HG03108 (cell line): ENCODE results near the gene TXN.
A peak's percentile ranks its signal among the peaks of the same experiment; 100 is the strongest.

ENCODE experiments used
- ATAC-seq: cut with Tn5 transposase; IDR thresholded peaks from one replicate; pipeline ENCODE4 v1.9.1; 2021; ENCODE audit warnings: moderate library complexity; ENCODE audit not compliant: unreplicated experiment

The TXN gene

DNA sequence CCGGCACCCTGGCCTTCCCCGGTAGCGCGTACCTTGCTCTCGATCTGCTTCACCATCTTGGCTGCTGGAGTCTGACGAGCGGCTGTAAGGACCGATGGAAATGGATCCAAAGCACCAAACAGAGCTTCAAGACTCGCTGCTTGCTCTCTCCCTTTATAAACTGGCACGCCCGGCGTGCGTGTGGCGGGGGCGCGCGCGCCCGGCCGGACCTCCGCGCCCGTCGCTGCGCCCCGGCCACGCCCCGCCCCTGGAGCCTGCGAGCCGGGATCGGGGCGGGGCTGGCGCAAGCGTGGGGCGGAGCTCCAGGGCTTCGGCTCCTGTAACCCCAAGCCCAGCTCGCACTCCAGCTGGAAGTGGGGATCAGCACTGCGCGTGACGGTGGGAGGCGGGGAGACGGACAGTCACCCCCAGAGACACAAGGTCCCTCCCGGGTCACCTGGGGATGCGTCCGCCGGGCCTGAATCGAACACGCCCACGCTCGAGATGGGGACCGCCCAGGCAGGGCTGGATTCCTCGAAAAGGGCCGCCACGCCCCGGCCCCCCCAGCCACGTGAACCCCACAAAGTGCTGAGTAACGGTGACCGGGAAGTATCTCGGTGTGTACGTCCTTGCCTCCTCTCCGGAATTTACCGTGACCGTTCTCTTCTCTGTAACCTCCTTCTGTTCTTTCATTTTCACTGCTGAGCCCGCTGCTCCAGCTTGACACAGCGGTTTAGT lies at the start of gene TXN:
Gene TXN, minus strand, starts transcription at position 128 of the 717 bp plus-strand sequence. Its CDS starts 72 bp downstream, at position 56.
- peak; percentile 65 for ATAC-seq

GRCh38 chr9:110303133-110303532 lies 46.8 kb upstream of the TXN start:
- no peak for ATAC-seq

DNA sequence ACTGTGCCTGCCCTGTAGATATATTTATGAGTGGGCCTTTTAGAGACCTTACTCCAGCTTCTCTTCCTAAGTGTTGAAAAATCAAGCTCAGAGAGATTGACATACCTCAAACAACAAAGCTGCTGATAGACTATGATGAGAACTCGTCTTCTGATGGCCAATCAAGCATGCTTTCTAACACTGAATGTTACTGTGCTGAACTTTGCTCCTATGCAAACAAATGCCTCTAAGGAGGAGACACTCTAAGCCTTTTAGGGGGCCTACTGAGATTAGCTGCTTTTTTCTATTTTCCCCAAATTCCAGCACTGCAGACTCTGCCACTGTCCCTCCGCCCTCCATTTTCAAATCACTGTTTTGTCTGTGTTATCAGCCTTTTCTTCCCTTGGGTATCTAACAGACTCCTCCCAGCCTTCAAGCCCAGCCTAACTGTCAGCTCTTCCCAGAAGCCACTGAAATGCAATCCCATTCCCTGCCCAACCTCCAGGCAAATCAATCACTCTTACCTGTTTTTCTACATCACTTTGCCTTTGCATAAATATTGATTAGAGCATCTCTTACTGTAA lies 41.8 kb upstream of the TXN start:
- no peak for ATAC-seq

GRCh38 chr9:110293248-110293647 lies 36.9 kb upstream of the TXN start:
- no peak for ATAC-seq

GRCh38 chr9:110291921-110292557 lies 35.7 kb upstream of the TXN start:
- no peak for ATAC-seq

- ATAC-seq, result no peak
Observed at GRCh38 chr9:110290001-110290400, 33.7 kb upstream of the TXN start.

GRCh38 chr9:110288503-110288902 lies 32.2 kb upstream of the TXN start:
- no peak for ATAC-seq

DNA sequence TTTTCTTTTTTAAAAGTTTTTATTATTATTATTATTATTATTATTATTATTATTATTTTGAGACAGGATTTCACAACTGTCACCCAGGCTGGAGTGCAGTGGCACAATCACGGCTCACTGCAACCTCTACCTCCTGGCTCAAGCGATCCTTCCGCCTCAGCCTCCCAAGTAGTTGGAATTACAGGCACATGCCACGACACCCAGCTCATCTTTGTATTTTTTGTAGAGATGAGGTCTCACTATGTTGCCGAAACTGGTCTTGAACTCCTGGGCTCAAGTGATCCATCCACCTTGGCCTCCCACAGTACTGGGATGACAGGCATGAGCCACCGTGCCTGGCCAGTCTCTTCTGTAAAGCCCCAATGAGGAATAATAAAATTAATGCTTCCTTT lies 31.0 kb upstream of the TXN start:
- no peak for ATAC-seq

GRCh38 chr9:110284211-110284844 lies 28.0 kb upstream of the TXN start:
- ATAC-seq, result no peak

DNA sequence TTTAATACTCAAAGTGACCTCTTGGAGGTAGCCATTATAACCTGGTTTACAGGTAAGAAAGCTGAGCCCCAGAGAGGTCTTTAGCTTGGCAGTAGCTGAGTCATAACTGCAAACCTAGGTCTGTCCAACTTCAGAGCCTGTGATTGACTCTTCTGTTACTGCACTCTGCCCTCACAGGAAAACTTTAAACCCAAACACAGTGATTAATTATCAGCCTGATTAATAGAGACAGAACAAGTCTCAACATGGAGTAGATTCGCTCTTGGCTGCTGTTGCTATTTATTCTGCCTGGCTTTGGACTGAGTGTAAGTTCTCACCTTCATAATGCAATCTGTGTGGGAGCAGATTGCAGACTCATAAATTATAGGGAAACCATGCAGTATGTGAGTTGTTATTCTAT lies 27.4 kb upstream of the TXN start:
- no peak for ATAC-seq

DNA sequence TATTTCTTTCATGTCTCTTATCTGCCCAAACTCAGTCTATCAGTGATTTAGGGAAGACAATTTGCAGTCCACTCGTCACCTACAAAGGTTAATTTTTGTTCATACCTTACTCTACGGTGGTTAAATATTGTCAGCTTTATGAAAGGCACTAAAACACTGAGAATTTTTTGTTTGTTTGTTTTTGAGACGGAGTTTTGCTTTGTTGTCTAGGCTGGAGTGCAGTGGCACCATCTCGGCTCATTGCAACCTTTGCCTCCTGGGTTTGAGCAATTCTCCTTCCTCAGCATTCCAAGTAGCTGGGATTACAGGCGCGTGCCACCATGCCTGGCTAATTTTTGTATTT lies 26.4 kb upstream of the TXN start:
- no peak for ATAC-seq

- ATAC-seq, result no peak
Observed at GRCh38 chr9:110282018-110282738, 25.9 kb upstream of the TXN start.

- ATAC-seq, result no peak
Observed at GRCh38 chr9:110278080-110278707, 21.9 kb upstream of the TXN start.

GRCh38 chr9:110276781-110277180 lies 20.5 kb upstream of the TXN start:
- no peak for ATAC-seq

GRCh38 chr9:110270211-110270995 lies 14.1 kb upstream of the TXN start:
- no peak for ATAC-seq

DNA sequence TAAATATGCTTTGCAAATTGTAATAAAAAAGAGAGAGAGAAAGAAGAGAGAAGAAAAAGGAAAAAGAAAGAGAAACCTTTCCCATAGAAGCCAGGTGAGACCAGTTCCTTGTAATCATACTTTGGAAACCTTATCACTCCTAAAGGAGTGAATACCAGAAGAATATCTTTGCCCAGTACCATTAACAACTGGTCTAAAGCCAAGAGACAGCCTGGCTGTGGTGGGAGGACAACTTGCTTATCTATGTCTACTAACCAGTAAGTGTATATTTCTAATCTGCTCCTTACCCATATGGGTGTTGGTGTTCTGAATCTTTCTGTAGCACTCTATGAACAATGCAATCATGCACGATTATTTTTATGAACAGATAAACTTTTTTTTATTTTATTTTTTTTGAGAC lies 10.5 kb upstream of the TXN start:
- no peak for ATAC-seq

GRCh38 chr9:110261632-110262031 lies 5.3 kb upstream of the TXN start:
- no peak for ATAC-seq

- no peak for ATAC-seq
Observed at GRCh38 chr9:110260911-110261310, 4.6 kb upstream of the TXN start.

GRCh38 chr9:110259566-110259965 lies 3.3 kb upstream of the TXN start:
- ATAC-seq, result no peak

DNA sequence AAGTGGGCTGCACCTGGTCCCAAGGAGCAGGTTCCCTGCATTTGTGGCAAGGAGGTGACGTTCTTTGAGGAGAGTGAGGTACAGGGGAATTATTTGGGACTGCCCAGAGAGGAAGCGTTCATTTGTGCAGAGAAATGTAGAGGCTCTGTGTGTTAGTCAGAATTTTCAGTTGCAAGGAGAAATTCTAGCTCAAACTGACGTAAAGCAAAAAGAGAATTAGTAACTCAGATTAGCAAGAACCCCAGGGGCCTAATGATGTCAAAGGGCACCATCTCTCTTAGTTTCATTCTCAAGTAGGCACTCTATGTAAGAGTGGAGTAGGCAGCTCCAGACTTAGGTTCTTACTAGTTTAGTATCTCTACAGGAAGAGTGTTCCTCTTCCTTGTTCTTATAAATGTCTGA lies 2.4 kb upstream of the TXN start:
- no peak for ATAC-seq
